ENCODE measurements around the gene PIEZO2. TPM values are rescaled to one million over a fixed set of nuclear protein-coding genes. Genes with fewer than 3 reads are reported as not detected.

Gene PIEZO2
- total RNA-seq, 6 experiments from 2014 or later, result not detected

GRCh38 chr18:10685484-10685883, 463.9 kb downstream of the PIEZO2 start:
- H3K27me3 Mint-ChIP-seq (ENCODE audit: insufficient read depth), result peaks cover 9% of the 10 kb centered on the region
- no peaks in the 10 kb centered on the region for H3K4me1 Mint-ChIP-seq (ENCODE audit: low read depth)
- no peaks in the 10 kb centered on the region for H3K9me3 Mint-ChIP-seq
- no peaks in the 10 kb centered on the region for H3K36me3 Mint-ChIP-seq (ENCODE audit: low read depth)
- no peak overlapping the region for H3K27ac Mint-ChIP-seq
- no peak for DNase-seq
- TF ChIP-seq CTCF (IDR thresholded peaks at IDR 0.05), result no peak
- H3K4me3 Mint-ChIP-seq, result no peak overlapping the region

DNA sequence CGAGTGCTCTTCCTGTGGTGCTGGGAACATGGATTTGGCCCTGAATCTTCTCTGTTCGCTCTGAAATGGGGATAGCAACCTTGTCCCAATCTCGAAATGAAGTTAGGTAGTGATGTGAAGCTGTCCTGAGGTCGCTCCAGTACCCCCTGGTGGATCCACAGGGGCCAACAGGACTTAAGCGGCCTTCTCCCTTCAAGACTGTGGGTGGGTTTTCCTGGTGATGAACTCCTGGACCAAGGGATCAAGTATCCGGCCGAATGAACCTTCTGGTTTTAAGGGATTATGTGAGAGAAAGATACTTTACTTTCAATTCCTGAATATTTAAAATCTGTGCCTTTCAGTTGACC, 467.0 kb downstream of the PIEZO2 start:
- Mint-ChIP-seq H3K4me3 (no peak overlapping the region), H3K4me1 (ENCODE audit: low read depth) (no peaks in the 10 kb centered on the region), H3K27ac (no peak overlapping the region), H3K36me3 (ENCODE audit: low read depth) (no peaks in the 10 kb centered on the region), H3K9me3 (no peaks in the 10 kb centered on the region), H3K27me3 (ENCODE audit: insufficient read depth) (peaks cover 6% of the 10 kb centered on the region; the same call in 1 of the 2 replicates)
- no peak for DNase-seq
- no peak for TF ChIP-seq CTCF (IDR thresholded peaks at IDR 0.05)

DNA sequence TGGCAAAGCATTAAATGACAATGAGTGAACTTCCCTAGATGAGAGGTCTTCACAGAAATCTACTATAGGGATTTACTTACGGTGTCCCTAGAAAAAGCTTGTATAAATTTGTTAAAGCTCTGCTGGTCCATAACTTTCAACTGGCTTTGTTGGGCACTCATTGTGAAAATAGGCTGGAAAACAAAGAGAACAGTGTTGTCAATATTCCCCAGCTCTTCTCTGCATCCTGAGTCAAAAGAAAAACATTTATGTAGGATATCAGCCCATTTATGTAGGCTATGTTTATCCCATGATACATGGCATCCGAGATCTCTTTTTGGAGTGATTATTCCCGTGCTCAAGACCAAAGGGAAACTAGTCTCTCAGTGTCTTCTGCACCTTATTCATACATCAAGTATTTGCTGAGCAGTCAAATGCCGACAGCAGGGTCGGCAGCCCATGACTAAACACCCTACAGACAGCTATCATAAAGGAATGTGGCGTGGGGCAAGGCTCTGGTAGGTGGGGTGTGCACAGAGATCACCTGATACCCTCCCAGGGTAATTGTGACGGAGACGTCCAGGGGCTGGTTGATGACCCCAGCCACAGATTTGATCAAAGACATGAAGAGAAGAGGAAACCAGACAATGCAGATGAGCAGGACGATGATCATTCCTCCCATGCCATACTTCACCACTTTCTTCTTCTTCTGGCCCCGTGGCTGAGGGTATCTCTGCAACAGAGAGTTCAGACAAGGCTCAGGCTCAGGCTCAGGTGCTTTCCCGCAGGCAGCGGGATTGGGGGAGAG, 467.6 kb downstream of the PIEZO2 start:
- Mint-ChIP-seq H3K27ac (no peak overlapping the region), H3K36me3 (ENCODE audit: low read depth) (no peaks in the 10 kb centered on the region)

DNA sequence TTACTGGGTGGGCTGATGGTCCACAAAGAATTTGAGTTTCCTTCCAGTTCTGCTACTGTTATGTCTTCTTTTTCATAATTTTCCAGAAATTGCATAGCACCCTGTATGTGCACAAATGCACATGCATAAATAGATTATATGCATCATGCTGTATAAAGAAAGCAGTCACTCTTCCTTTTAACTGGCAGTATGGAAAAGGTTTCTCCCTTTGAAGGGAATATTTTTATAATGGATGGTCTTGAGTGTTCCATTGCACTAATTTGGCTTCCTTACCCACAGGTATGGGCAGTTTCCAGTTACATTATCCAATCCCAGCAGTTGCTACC, 469.1 kb downstream of the PIEZO2 start:
- Mint-ChIP-seq H3K4me1 (ENCODE audit: low read depth) (no peaks in the 10 kb centered on the region), H3K27ac (no peak overlapping the region), H3K36me3 (ENCODE audit: low read depth) (no peaks in the 10 kb centered on the region), H3K27me3 (ENCODE audit: insufficient read depth) (peaks cover 3% of the 10 kb centered on the region), H3K9me3 (no peaks in the 10 kb centered on the region), H3K4me3 (no peak overlapping the region)
- no peak for TF ChIP-seq CTCF (IDR thresholded peaks at IDR 0.05)
- DNase-seq, result no peak

More for the DNA sequence above, 467.6 kb downstream of the PIEZO2 start:
- Mint-ChIP-seq H3K4me3 (no peak overlapping the region), H3K9me3 (no peaks in the 10 kb centered on the region), H3K27me3 (ENCODE audit: insufficient read depth) (peaks cover 6% of the 10 kb centered on the region; the same call in 1 of the 2 replicates), H3K4me1 (ENCODE audit: low read depth) (no peaks in the 10 kb centered on the region)
- no peak for DNase-seq
- no peak for TF ChIP-seq CTCF (IDR thresholded peaks at IDR 0.05)

DNA sequence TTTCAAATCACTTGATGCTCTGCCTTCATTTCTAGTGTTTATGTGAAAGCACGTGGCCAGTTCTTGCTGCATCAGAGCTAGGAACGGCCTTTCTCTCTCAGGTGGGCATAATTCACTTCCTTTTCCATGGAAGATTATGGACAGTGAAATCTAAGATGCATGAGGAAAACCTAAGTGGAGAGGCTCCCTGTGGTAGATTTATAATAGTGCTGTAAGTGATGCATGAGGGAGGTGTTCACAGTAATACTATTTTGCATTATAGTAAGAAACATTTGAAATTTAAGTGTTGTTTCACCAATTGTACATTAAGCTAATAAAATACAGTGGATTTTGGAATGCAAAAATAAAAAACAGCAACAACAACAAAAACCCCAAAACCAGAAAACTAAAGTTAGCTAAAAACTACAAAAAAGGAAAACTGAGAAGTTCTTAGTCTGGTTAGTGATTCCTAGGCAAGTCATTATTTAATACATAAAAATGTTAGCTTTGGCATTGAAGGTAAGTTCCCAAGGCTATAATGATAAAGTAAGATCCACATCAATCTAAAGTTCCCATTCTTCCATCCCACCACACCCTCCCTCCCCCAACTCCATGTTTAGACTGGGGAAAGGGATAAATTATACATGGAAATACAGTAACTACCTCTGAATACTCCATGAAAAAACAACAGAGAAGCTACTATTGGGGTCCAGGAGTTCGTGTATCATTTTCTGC, 469.7 kb downstream of the PIEZO2 start:
- Mint-ChIP-seq H3K27ac (no peak overlapping the region), H3K9me3 (no peaks in the 10 kb centered on the region), H3K4me3 (no peak overlapping the region), H3K27me3 (ENCODE audit: insufficient read depth) (peaks cover 3% of the 10 kb centered on the region), H3K36me3 (ENCODE audit: low read depth) (no peaks in the 10 kb centered on the region), H3K4me1 (ENCODE audit: low read depth) (no peaks in the 10 kb centered on the region)
- no peak for DNase-seq
- TF ChIP-seq CTCF (IDR thresholded peaks at IDR 0.05), result no peak

Measured in HFFc6 (cell line).